OCI-M1 (cell line): ENCODE results near the gene TRPV2.
A peak's percentile ranks its signal among the peaks of the same experiment; 100 is the strongest.
"Not testable (repeated sequence)": the region's sequence is repeated elsewhere in the genome, so short reads cannot be mapped to it uniquely, and the experiment has no call there.

ENCODE experiments used
- DNase-seq: peaks from one replicate; lab custom pipeline; 2025; lab: John Stamatoyannopoulos, UW

The TRPV2 gene, protein sequence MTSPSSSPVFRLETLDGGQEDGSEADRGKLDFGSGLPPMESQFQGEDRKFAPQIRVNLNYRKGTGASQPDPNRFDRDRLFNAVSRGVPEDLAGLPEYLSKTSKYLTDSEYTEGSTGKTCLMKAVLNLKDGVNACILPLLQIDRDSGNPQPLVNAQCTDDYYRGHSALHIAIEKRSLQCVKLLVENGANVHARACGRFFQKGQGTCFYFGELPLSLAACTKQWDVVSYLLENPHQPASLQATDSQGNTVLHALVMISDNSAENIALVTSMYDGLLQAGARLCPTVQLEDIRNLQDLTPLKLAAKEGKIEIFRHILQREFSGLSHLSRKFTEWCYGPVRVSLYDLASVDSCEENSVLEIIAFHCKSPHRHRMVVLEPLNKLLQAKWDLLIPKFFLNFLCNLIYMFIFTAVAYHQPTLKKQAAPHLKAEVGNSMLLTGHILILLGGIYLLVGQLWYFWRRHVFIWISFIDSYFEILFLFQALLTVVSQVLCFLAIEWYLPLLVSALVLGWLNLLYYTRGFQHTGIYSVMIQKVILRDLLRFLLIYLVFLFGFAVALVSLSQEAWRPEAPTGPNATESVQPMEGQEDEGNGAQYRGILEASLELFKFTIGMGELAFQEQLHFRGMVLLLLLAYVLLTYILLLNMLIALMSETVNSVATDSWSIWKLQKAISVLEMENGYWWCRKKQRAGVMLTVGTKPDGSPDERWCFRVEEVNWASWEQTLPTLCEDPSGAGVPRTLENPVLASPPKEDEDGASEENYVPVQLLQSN

GRCh38 chr17:16415031-16415924, at the start of gene TRPV2:
TSS of gene TRPV2 (plus strand) at chr17:16415571. CDS start at chr17:16417669, 2,098 bp downstream.
- peak; percentile 65 for DNase-seq

DNA sequence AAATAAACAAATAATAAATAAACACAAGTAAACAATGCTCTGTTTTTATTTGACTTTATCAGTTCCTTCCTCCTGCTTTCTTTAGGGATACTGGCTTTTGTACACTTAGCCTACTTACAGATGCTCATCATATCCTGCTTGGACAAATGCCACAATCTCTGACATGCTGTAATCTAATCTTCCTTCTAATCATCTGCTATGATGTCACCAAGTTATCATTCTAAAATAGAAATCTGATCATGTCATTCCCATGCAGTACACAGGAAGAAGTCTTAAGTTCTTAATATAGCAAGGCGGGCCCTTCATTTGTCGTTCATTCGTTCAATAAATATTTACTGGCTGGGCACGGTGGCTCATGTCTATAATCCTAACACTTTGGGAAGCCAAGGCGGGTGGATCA, 43.6 kb upstream of the TRPV2 start:
- no peak for DNase-seq

DNA sequence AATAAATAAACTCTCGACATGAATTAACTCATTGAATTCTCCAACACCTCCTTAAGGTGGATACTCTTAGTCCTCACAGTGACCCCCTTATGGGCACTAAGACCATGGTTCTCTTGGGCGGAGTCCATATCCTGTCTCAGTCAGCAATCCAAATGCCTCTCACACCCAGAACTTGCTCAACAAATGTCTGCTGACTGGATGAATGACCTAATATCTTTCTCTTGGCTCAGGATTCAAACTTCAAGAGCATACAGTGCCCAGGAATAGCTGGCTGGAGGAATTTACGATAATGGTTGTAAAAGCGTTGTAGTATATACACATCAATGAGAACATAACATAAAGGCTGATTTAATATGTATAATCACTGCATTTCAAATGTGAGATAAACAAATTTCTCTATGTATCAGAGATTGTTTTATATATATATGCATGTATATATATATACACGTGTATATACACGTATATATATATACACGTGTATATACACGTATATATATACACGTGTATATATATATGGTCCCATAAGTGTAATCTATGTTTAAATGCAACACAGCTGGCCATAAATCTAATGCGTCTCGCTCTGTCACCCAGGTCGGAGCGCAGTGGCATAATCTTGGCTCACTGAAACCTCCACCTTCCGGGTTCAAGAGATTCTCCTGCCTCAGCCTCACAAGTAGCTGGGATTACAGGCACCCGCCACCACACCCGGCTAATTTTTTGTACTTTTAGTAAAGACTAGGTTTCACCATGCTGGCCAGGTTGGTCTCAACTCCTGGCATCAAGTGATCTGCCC, 41.0 kb upstream of the TRPV2 start:
- no peak for DNase-seq

DNA sequence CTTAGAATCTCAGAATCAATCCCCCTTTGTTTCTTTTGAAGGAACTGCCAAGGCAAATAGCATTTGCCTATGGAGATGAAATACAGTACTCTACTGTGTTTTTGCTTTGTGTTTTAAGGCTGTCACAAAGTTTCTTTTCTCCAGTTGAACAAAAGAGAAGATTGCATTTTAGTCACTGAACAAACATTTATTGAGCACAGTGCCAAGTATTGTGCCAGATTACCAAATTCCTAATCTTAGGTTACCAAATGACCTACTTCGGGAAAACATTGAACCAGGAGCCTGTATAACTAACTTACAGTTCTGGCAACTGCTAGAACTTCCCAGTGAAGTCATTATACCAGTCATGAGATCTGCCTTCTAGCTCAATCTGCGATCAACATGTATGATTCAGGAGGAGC, 37.4 kb upstream of the TRPV2 start:
- DNase-seq: no peak

DNA sequence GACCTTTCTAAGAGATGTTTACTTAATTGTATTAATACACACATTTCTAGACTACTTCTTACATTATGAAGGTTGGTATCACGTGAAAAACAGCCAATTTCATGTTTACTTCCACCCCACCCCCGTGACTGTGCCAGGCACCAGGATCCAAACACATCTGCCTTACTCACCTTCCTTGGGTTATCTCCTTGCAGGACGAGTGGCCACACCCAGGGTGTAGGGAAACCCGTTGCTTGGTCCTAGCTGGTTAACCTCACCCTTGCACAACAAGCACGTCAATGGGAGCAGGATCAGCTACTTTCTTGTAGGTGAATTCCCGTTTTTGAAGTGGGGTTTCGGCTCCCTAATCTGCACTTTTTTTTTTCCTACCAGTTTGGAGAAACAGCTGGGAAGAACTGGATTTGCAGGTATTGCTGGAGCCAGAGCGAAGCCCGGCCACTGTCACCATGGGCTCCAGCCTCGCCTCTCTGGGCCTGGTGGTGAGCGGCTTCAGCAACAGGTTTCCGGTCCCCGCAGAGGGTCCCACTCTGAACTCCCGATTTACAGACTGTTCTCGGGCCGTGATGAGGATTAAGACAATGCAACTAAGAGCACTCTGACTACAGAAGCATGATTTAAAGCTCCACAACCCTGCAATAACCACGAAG, 36.6 kb upstream of the TRPV2 start:
- no peak for DNase-seq

DNA sequence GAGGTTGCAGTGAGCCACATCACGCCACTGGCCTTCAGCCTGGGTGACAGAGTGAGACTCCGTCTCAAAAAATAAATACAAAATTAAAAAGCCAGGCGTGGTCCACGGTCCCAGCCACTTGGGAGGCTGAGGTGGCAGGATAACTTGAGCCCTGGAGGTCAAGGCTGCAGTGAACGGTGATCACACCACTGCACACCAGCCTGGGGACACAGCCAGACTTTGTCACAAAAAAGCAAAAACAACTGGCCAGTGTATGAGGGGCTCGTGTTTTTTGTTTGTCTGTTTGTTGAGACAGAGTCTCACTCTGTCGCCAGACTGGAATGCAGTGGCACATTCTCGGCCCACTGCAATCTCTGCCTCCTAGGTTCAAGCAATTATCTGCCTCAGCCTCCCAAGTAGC, 35.7 kb upstream of the TRPV2 start:
- no peak for DNase-seq

DNA sequence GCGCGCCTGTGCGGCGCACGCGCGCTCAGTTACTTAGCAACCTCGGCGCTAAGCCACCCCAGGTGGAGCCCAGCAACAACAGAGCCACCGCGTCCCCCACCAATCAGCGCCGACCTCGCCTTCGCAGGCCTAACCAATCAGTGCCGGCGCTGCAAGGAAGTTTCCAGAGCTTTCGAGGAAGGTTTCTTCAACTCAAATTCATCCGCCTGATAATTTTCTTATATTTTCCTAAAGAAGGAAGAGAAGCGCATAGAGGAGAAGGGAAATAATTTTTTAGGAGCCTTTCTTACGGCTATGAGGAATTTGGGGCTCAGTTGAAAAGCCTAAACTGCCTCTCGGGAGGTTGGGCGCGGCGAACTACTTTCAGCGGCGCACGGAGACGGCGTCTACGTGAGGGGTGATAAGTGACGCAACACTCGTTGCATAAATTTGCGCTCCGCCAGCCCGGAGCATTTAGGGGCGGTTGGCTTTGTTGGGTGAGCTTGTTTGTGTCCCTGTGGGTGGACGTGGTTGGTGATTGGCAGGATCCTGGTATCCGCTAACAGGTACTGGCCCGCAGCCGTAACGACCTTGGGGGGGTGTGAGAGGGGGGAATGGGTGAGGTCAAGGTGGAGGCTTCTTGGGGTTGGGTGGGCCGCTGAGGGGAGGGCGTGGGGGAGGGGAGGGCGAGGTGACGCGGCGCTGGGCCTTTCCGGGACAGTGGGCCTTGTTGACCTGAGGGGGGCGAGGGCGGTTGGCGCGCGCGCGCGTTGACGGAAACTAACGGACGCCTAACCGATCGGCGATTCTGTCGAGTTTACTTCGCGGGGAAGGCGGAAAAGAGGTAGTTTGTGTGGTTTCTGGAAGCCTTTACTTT, 34.5 kb upstream of the TRPV2 start, which contains the start of gene UBB:
UBB (plus strand) TSS at position 452 of the 856 bp plus-strand sequence. CDS start 817 bp downstream, outside the sequence.
- peak; percentile 93 for DNase-seq

DNA sequence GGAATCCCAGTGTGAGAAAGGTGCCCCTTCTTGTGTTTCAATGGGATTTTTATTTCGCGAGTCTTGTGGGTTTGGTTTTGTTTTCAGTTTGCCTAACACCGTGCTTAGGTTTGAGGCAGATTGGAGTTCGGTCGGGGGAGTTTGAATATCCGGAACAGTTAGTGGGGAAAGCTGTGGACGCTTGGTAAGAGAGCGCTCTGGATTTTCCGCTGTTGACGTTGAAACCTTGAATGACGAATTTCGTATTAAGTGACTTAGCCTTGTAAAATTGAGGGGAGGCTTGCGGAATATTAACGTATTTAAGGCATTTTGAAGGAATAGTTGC, 33.9 kb upstream of the TRPV2 start:
- DNase-seq: no peak

- DNase-seq: no peak
Measured at GRCh38 chr17:16383216-16383615, 32.2 kb upstream of the TRPV2 start.

GRCh38 chr17:16383772-16384287, 31.5 kb upstream of the TRPV2 start:
- DNase-seq: no peak

GRCh38 chr17:16384557-16384956, 30.8 kb upstream of the TRPV2 start:
- no peak for DNase-seq

- DNase-seq: not testable (repeated sequence)
Measured at GRCh38 chr17:16386126-16386507, 29.3 kb upstream of the TRPV2 start.

DNA sequence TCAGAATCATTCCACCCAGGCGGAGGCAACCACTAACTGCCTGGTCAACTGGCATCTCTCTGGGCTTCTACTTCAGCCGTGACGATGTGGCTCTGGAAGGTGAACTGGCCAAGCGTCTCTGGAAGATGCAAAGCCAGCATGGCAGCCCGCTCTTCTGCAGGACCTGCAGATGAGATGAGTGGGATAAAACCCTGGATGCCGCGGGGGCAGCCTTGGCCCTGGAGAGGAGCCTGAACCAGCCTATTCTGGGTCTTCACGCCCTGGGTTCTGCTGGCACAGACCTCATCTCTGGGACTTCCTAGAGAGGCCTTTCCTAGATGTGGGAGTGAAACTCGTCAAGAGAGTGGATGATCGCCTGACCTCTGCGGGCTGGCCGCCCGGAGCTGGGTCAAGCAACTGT, 23.9 kb upstream of the TRPV2 start:
- no peak for DNase-seq

DNA sequence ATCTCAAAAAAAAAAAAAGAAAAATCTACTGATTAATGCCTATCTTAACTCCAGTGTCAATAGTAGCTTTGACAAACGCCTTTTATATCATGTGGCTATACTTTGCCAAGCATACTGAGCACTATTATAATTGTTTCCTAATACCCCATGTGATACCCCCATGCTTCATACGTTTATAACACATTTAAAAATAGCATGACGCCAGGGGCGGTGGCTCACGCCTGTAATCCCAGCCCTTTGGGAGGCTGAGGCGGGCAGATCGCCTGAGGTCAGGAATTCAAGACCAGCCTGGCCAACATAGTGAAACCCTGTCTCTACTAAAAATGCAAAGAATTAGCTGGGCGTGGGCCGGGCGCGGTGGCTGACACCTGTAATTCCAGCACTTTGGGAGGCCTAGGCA, 22.9 kb upstream of the TRPV2 start:
- DNase-seq: not testable (repeated sequence)

DNA sequence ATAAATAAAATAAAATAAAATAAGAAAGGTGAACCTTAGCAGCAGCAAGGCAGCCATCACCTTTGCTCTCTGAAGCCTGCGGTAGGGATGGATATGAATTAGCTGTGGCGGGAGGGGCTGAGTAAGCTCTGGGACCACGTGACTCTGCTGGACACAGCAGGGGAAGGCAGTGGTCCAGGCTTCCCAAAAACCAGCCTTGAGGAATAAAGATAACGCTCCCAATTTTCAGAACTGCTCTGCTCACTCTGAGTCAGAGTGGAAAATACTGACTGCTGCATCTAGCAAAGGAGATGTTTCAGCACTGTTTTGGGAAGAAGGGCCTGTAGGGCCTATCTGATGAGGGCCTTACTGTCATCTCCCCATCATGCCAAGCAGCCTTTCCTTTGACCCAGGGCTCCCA, 19.5 kb upstream of the TRPV2 start:
- DNase-seq: not testable (repeated sequence)

GRCh38 chr17:16396693-16397092, 18.7 kb upstream of the TRPV2 start:
- DNase-seq: peak; percentile 69

DNA sequence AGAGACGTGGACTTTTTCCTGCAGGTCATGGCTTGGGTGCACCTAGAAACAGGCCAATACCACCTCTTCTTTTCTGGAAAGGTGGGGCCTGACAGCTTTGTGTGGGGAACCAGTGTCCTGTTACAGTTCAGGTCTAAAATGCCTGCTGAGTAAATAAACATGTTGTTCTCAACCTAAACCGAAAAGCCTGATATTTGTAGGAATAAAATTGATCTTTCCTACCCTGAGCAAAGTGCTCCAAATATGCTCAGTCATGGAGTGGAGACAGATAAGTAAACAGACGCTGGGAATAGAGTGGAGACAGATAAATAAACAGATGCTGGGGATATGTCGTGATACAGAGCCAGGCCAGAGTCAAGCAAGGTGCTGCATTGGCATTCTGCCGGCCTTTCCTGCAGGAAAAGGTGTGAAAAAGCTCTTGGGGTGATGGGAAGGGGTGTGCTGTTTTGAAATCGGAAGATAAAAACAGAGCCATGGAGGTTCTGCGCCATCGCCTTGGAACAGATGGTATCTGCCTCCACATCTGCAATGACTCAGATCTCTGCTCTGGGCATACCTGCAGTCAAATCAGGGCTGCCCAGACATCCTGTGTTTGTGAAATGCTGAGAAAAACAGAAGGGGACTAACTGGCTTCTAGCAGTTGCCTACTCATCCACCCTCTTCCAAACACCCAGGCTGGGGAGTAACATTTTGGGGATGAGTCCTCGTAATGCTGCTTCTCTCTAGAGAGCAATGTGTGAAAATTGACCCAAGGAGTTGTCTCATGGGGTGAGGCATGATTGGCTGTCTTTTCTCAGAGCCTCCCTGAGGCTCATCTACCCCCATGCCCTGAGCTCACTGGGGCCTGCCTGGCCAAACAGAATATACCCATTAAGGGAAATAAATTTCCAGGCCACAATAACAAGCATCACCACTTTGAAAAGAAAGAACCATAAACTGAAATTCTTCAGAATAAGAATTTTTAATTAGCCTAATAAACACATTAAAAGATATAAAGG, 16.8 kb upstream of the TRPV2 start:
- peak; percentile 33 for DNase-seq

DNA sequence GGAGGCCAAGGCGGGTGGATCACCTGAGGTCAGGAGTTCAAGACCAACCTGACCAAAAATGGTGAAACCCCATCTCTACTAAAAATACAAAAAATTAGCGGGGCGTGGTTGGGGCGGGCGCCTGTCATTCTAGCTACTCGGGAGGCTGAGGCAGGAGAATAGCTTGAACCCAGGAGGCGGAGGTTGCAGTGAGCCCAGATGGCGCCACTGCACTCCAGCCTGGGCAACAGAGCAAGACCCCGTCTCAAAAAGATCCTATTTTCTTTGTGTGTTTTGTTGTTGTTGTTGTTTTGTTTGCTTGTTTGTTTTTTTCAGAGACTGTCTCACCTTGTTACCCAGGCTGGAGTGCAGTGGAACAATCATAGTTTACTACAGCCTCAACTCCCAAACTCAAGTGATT, 11.5 kb upstream of the TRPV2 start:
- not testable (repeated sequence) for DNase-seq
